ENCODE data around the gene TAS2R4.
"Not testable (repeated sequence)": the region's sequence is repeated elsewhere in the genome, so short reads cannot be mapped to it uniquely, and the experiment has no call there.

TAS2R4 gene

GRCh38 chr7:141776374-141776773, at the start of gene TAS2R4:
Gene TAS2R4 (plus strand): TSS chr7:141776674. CDS start chr7:141778489, 1,815 bp downstream.
- DNase-seq (ENCODE audit: low read depth in 2 of 2), result no peak

- DNase-seq (ENCODE audit: low read depth in 2 of 2), result no peak
Measured at GRCh38 chr7:141729020-141729419, 47.5 kb upstream of the TAS2R4 start.

- DNase-seq (ENCODE audit: low read depth in 2 of 2), result no peak
Measured at GRCh38 chr7:141731476-141732149, 44.9 kb upstream of the TAS2R4 start.

- no peak for DNase-seq (ENCODE audit: low read depth in 2 of 2)
Measured at GRCh38 chr7:141737118-141737835, 39.2 kb upstream of the TAS2R4 start.

GRCh38 chr7:141737836-141738591, 38.5 kb upstream of the TAS2R4 start, which contains the start of gene SSBP1:
Gene SSBP1 (plus strand): TSS chr7:141738358. CDS start chr7:141739167, 809 bp downstream.
- peak; percentile 85 to 91 for DNase-seq (ENCODE audit: low read depth in 2 of 2)

GRCh38 chr7:141738592-141739013, 37.9 kb upstream of the TAS2R4 start:
- no peak for DNase-seq (ENCODE audit: low read depth in 2 of 2)

GRCh38 chr7:141739250-141739649, 37.2 kb upstream of the TAS2R4 start:
- no peak for DNase-seq (ENCODE audit: low read depth in 2 of 2)

- DNase-seq (ENCODE audit: low read depth in 2 of 2), result no peak
Measured at GRCh38 chr7:141742229-141742628, 34.2 kb upstream of the TAS2R4 start.

- DNase-seq (ENCODE audit: low read depth in 2 of 2), result no peak
Measured at GRCh38 chr7:141744131-141744530, 32.3 kb upstream of the TAS2R4 start.

GRCh38 chr7:141748396-141748795, 28.1 kb upstream of the TAS2R4 start:
- no peak for DNase-seq (ENCODE audit: low read depth in 2 of 2)

GRCh38 chr7:141751904-141752303, 24.6 kb upstream of the TAS2R4 start:
- DNase-seq (ENCODE audit: low read depth in 2 of 2), result not testable (repeated sequence)

GRCh38 chr7:141752634-141753033, 23.8 kb upstream of the TAS2R4 start:
- no peak for DNase-seq (ENCODE audit: low read depth in 2 of 2)

GRCh38 chr7:141754939-141755338, 21.5 kb upstream of the TAS2R4 start:
- no peak for DNase-seq (ENCODE audit: low read depth in 2 of 2)

- no peak for DNase-seq (ENCODE audit: low read depth in 2 of 2)
Measured at GRCh38 chr7:141763797-141764196, 12.7 kb upstream of the TAS2R4 start, which contains the start of gene TAS2R3. Gene TAS2R3 (plus strand): TSS chr7:141764097. CDS start chr7:141764159, 62 bp downstream.

GRCh38 chr7:141770083-141770583, 6.3 kb upstream of the TAS2R4 start:
- DNase-seq (ENCODE audit: low read depth in 2 of 2), result not testable (repeated sequence)

- peak in 1 of 2 donors; percentile 1 for DNase-seq (ENCODE audit: low read depth in 2 of 2)
Measured at GRCh38 chr7:141785706-141786552, 9.5 kb downstream of the TAS2R4 start.

- no peak for DNase-seq (ENCODE audit: low read depth in 2 of 2)
Measured at GRCh38 chr7:141788296-141788695, 11.8 kb downstream of the TAS2R4 start.

- DNase-seq (ENCODE audit: low read depth in 2 of 2), result no peak
Measured at GRCh38 chr7:141789917-141790316, 13.4 kb downstream of the TAS2R4 start, which contains the start of gene TAS2R5. Gene TAS2R5 (plus strand): TSS chr7:141790217. CDS start chr7:141790362, 145 bp downstream.

- DNase-seq (ENCODE audit: low read depth in 2 of 2), result no peak
Measured at GRCh38 chr7:141792526-141792925, 16.1 kb downstream of the TAS2R4 start.

- DNase-seq (ENCODE audit: low read depth in 2 of 2), result no peak
Measured at GRCh38 chr7:141820067-141820466, 43.6 kb downstream of the TAS2R4 start.

GRCh38 chr7:141822432-141822831, 46.0 kb downstream of the TAS2R4 start:
- not testable (repeated sequence) for DNase-seq (ENCODE audit: low read depth in 2 of 2)
